Common myeloid progenitor, CD34-positive (primary cell): ENCODE results near the gene AUTS2.

Experiments used
- CTCF ChIA-PET: fragments of 350-600 bp; sonication (Branson Sonifier 250); formaldehyde crosslinking; loops from one replicate; lab custom pipeline; 2021; ENCODE audit warnings: antibody characterized with exemption; lab: Charles Lee
- POLR2A ChIA-PET: fragments of 350-600 bp; sonication (Branson Sonifier 250); formaldehyde crosslinking; loops from one replicate; lab custom pipeline; 2021; ENCODE audit warnings: antibody characterized with exemption; lab: Charles Lee
- DNase-seq, 3 donors: peaks; one replicate each; pipeline versions ENCODE4 v3.0.0 to v3.0.0-alpha.2; 2013
- H3K27ac ChIP-seq, 2 experiments: 1 replicate in 1 of 2; 2 replicates in 1 of 2; pipeline ENCODE4 v1.7.0; 2013; ENCODE audit warnings: inconsistent platforms in 2 of 2, low read length in 2 of 2, mild to moderate bottlenecking in 2 of 2, low read depth in 1 of 2, moderate library complexity in 1 of 2; ENCODE audit not compliant: severe bottlenecking in 2 of 2, insufficient read depth in 1 of 2, poor library complexity in 1 of 2
- H3K27me3 ChIP-seq, 5 experiments: replicated peaks in 2 of 5; 1 replicate in 3 of 5; 2 replicates in 2 of 5; pipeline versions ENCODE4 v1.6.1 to v1.7.0; 2013; ENCODE audit warnings: low read length in 4 of 5, mild to moderate bottlenecking in 2 of 5, moderate library complexity in 2 of 5, inconsistent platforms in 1 of 5; ENCODE audit not compliant: insufficient read depth in 5 of 5, control insufficient read depth in 4 of 5
- H3K36me3 ChIP-seq, 4 experiments: 1 replicate in 2 of 4; 2 replicates in 2 of 4; pipeline versions ENCODE4 v1.6.1 to v1.7.0; 2013; ENCODE audit warnings: low read length in 3 of 4, control low read depth in 1 of 4, mild to moderate bottlenecking in 1 of 4; ENCODE audit not compliant: control insufficient read depth in 4 of 4, insufficient read depth in 4 of 4
- H3K4me1 ChIP-seq, 4 experiments: 1 replicate in 3 of 4; 2 replicates in 1 of 4; pipeline versions ENCODE4 v1.6.1 to v1.7.1; 2013; ENCODE audit warnings: low read length in 3 of 4, mild to moderate bottlenecking in 3 of 4, control low read depth in 1 of 4, inconsistent platforms in 1 of 4, moderate library complexity in 1 of 4; ENCODE audit not compliant: control insufficient read depth in 4 of 4, insufficient read depth in 4 of 4; ENCODE audit errors: control extremely low read depth in 1 of 4
- H3K4me3 ChIP-seq, 7 experiments: 1 replicate in 4 of 7; 2 replicates in 3 of 7; pipeline versions ENCODE4 v1.5.1 to v1.7.0; 2013; ENCODE audit warnings: mild to moderate bottlenecking in 7 of 7, low read length in 6 of 7, moderate library complexity in 6 of 7, inconsistent platforms in 2 of 7, low read depth in 2 of 7, control low read depth in 1 of 7; ENCODE audit not compliant: insufficient read depth in 4 of 7, control insufficient read depth in 1 of 7; ENCODE audit errors: extremely low read depth in 1 of 7
- H3K9me3 ChIP-seq, 5 experiments: 1 replicate in 4 of 5; 2 replicates in 1 of 5; pipeline versions ENCODE4 v1.6.1 to v1.7.1; 2013; ENCODE audit warnings: low read length in 4 of 5, mild to moderate bottlenecking in 2 of 5, inconsistent platforms in 1 of 5, low read depth in 1 of 5, moderate library complexity in 1 of 5; ENCODE audit not compliant: control insufficient read depth in 4 of 5, insufficient read depth in 2 of 5; ENCODE audit errors: control extremely low read depth in 1 of 5
- WGBS: methylation state at CpG from one replicate; pipeline ENCODE4 v1.1.5; 2013; ENCODE audit not compliant: insufficient coverage; 5-methylcytosine and 5-hydroxymethylcytosine counted together

Gene AUTS2

DNA sequence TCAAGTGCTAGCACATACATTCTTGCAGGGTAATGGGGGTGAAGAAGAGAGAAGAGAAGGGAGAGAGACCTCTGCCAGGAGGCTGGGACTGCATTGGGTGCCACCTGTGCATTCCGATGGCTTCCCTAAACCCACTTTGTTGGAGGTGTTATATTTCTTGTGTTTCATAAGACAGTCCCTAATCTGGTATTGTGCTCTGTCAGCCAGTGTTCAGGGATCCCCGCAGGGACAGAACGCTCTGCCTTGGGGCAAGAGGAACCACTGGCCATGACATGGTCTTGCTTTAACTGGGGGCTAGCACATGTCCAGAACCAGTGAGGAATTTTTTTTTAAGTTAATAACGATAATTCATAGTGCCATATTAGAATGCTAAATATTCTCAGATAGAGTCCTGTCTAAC is 1168.4 kb downstream of the AUTS2 start:
- ChIA-PET CTCF (no interaction called here), POLR2A (no interaction called here)
- Histone ChIP-seq H3K4me3 (no peak overlapping the region), H3K36me3 (peaks cover 0 to 8% (median 3%) of the 10 kb centered on the region in 4 experiments), H3K27ac (no peak overlapping the region), H3K9me3 (no peaks in the 10 kb centered on the region), H3K27me3 (no peaks in the 10 kb centered on the region), H3K4me1 (peaks cover 0 to 25% (median 0%) of the 10 kb centered on the region in 4 experiments)
- 100% methylated on average over 2 of the region's 4 CpGs for WGBS
- DNase-seq = no peak

DNA sequence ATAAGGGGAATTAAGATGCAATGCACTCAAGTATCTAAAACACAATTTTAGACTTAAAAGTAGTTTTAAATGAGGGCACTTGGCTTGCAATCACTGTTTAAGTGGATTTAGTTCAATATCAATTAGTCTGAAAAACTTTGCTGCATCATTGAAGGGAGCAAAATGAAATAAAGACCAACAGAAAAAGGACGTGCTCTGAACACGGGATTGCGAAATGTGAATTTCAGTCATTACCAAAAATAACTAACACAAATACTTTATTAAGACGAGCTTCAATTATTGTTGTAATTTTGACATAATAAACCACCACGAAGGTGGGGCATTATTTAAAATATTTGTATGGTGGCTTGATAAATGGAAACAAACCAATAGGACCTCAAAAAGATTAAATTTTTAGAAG is 1171.9 kb downstream of the AUTS2 start:
- no peaks in the 10 kb centered on the region for H3K9me3 ChIP-seq
- ChIA-PET CTCF (no interaction called here), POLR2A (no interaction called here)
- H3K4me3 ChIP-seq = no peak overlapping the region
- H3K27me3 ChIP-seq = no peaks in the 10 kb centered on the region
- WGBS = no CpG with 5 or more reads among the region's 5 CpGs
- no peak for DNase-seq
- no peak overlapping the region for H3K27ac ChIP-seq
- no peaks in the 10 kb centered on the region for H3K4me1 ChIP-seq
- H3K36me3 ChIP-seq = peaks cover 0 to 9% (median 7%) of the 10 kb centered on the region in 4 experiments

DNA sequence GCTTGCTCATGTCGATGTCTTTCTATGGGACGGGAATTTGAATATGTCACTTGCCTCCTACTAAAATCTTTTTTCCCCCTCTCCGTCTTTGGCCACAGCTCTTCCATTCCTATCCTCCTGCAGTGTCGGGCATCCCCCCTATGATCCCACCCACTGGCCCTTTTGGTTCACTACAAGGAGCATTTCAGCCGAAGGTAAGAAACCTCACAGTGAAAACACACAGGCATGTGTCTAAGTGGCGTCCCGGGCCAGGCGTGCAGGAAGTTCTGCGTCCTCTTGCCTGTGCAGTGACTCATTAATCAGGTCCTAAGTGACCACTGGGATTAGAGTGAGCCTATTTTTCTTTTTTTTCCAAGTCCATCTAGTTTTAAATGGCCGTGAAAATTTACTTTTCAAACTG is 1173.2 kb downstream of the AUTS2 start:
- no peak for DNase-seq
- Histone ChIP-seq H3K27ac (no peak overlapping the region), H3K9me3 (no peaks in the 10 kb centered on the region), H3K4me3 (no peak overlapping the region), H3K36me3 (peaks cover 0 to 8% (median 7%) of the 10 kb centered on the region in 4 experiments), H3K27me3 (no peaks in the 10 kb centered on the region), H3K4me1 (peaks cover 0 to 4% (median 0%) of the 10 kb centered on the region in 4 experiments)
- ChIA-PET CTCF (no interaction called here), POLR2A (no interaction called here)
- WGBS = over 99% methylated on average over 10 of the region's 10 CpGs

DNA sequence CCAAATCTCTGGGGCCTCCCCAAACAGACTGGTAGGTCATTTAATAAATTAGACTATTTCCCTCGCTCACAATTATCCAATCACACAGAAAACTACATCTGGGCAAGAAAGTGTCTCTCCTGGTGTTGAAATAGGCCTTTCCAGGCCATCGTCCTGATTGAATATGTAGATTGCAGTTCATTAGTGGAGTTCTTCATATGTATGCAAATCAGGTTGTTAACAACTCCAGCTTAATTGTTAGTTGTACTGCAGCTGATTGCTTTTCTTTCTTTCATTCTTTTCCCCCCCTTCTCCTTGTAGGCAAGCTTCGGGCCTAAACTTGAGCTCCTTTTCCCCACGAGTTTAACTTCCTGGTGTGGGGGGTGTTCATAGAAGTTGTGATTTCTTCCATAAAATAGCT is 1174.6 kb downstream of the AUTS2 start:
- Histone ChIP-seq H3K4me1 (peaks cover 0 to 11% (median 0%) of the 10 kb centered on the region in 4 experiments), H3K27me3 (no peaks in the 10 kb centered on the region), H3K27ac (no peak overlapping the region), H3K9me3 (no peaks in the 10 kb centered on the region), H3K4me3 (no peak overlapping the region), H3K36me3 (peaks cover 0 to 8% (median 5%) of the 10 kb centered on the region in 4 experiments)
- WGBS = no CpG with 5 or more reads among the region's 4 CpGs
- DNase-seq = no peak
- CTCF ChIA-PET = no interaction called here
- POLR2A ChIA-PET = no interaction called here

DNA sequence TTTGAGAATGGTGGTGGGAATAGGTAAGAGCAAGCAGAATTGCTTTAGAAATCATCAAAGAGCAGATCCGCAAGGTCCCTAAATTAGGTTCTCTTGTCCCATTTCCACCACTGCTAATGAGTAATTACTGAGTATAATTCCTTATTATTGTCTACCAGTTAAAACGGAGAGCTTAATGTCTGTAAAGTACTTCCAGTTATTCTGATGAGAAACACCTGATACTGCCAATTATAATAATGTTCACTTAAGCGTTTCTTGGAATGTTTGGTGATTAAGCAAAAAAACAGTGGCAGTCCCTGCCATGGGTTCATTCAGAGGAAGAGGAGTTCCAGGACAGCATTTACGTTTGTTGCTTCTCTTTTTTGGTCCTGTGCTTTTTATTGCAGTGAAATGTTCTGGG is 1175.1 kb downstream of the AUTS2 start:
- Histone ChIP-seq H3K4me3 (no peak overlapping the region), H3K27ac (no peak overlapping the region), H3K4me1 (peaks cover 0 to 11% (median 0%) of the 10 kb centered on the region in 4 experiments), H3K36me3 (peaks cover 0 to 6% (median 4%) of the 10 kb centered on the region in 4 experiments), H3K9me3 (no peaks in the 10 kb centered on the region), H3K27me3 (no peaks in the 10 kb centered on the region)
- WGBS = 50% methylated on average over 1 of the region's 4 CpGs
- DNase-seq = no peak
- CTCF ChIA-PET = interaction anchor here (0.6 kb wide), 1 partner anchor 1327 kb away, joined by 4 read pairs; no protein-coding TSS in a partner anchor
- POLR2A ChIA-PET = interaction anchor here (0.6 kb wide), 1 partner anchor 771 kb away, joined by 3 read pairs; no protein-coding TSS in a partner anchor

DNA sequence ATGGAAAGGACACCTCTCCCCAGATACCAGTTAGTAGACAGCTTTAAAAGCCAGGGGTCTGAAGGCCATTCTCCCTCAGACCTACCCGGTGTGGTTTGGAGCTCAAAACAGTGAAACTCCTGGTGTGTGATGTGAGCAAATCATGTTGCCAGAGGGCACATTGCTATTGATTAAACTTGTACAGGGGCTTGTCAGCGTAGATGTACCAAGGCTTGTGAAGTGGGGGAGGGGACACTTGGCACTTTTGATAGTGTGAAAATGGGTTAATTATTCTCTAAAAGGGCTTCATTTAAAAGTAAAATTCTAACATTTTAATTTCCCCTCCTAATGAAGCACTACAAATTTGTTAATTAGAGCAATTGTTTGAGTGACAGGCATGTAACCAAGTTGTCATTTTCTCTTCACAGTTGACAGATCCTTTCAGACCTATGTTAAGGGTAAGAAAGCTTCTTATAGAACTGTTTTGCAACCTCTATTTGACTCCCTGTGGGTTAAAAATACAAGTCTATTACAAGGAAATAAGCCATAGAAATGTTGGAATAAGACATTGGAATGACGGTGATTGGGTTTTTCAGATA is 1176.8 kb downstream of the AUTS2 start:
- Histone ChIP-seq H3K9me3 (no peaks in the 10 kb centered on the region), H3K4me3 (no peak overlapping the region), H3K27me3 (no peaks in the 10 kb centered on the region), H3K27ac (no peak overlapping the region), H3K36me3 (peaks cover 0 to 7% (median 4%) of the 10 kb centered on the region in 4 experiments), H3K4me1 (peaks cover 0 to 11% (median 0%) of the 10 kb centered on the region in 4 experiments)
- DNase-seq = no peak
- 100% methylated on average over 1 of the region's 3 CpGs for WGBS
- POLR2A ChIA-PET = no interaction called here
- CTCF ChIA-PET = interaction anchor here (0.7 to 1.1 kb wide), 2 partner anchors 22 to 58 kb away, joined by 3 to 5 read pairs; no protein-coding TSS in a partner anchor

DNA sequence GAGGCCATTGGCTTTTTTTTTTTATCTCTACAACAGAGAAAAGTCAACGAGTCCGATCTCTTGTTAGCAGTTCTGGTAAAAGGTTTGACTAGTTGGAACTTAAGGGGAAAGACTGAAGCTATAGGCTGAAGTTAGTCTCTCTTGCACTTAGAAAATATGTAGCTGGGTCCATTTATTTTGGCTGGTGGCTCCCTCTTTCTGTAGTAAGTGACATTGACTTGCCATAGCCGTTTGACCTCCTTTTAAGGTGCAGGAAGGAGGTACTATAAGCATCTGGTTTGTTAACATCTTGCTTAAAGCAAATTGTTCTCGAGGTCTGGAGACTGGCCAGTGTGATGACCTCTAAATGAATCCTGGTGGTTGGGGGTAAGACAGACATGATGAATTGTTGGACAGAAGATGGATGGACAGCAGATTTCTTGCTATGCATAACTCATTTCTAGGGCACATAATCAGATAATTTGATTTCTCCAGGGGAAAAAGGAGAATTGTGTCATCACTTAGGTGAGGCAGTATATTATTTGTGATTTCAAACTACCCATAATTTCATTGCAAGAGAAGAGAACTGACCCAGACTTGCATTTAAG is 1177.4 kb downstream of the AUTS2 start:
- DNase-seq = peak; percentile 14 to 51 (median 21)
- H3K27ac ChIP-seq = no peak overlapping the region
- no peaks in the 10 kb centered on the region for H3K9me3 ChIP-seq
- 85% methylated on average over 4 of the region's 4 CpGs for WGBS
- peaks cover 0 to 11% (median 0%) of the 10 kb centered on the region in 4 experiments for H3K4me1 ChIP-seq
- ChIA-PET CTCF (interaction anchor here (0.7 kb wide), 1 partner anchor 59 kb away, joined by 5 read pairs; no protein-coding TSS in a partner anchor), POLR2A (no interaction called here)
- no peak overlapping the region for H3K4me3 ChIP-seq
- peaks cover 0 to 10% (median 4%) of the 10 kb centered on the region in 4 experiments for H3K36me3 ChIP-seq
- H3K27me3 ChIP-seq = no peaks in the 10 kb centered on the region
